ENCODE results near the gene MARCHF9.

Gene MARCHF9

GRCh38 chr12:57802607-57803006 is 47.7 kb downstream of the MARCHF9 start:
- no peak for DNase-seq

DNA sequence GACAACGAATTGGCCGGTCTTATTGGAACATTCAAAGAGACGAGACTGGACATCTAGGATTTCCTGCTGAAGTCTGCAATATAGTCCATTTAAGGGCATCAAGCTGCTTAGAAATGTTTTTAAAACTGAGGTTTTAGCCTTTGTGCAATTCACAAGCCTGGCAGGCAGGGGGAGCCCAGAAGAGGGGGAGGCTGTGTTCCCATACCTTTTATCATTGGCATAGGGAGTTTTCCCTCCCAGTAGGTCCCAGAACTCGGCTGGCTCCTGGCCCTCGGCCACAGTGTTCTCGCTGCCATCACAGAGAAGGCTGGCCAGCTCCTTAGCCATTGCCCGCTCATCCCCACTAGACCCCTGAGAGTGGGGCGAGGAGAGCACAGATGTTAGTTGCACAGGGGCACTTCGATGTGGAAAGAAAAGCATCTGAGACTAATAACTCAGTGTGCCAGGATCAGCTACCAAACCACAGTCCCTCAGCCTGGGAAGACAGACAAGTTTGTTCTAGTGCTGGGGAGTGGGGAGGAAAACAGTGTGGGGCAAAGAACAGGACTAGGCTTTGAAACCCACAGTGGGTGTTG is 48.5 kb downstream of the MARCHF9 start:
- DNase-seq: no peak

DNA sequence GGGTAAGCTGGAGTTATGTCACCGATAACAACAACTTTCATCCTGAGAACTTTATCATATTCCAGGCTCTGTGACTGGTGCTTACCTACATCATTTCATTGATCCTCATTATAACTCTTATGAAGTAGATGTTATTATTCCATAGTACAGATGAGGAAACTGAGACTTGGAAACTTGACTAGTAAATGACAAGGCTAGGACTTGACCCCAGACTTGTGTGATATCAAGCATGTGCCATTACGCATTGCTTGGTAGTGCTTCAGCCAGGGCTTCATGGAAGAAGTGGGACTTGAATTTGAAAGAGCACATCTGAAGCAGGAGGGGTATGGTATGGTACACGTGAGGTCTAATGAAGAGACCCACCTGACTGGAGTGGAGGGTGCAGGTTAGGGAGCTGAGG is 51.8 kb downstream of the MARCHF9 start:
- no peak for DNase-seq

DNA sequence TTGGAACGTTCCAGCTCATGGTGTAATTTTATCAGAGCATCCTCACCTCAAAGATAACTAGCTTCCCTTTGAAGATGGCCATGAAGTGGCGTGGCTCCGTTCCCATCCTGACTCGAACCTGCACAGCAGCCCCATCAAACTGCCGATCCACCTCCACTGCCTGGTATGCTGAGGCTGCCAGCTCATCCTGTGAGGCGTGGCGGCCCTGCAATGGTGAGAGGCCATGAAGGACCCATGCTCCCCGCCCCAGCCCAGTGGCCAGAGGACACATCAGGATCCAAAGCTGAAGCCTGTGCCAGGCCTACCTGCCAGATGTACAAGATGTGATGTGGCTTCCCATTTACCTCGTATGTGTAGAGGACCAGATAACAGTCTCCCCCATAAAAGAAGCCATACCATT is 52.4 kb downstream of the MARCHF9 start:
- DNase-seq: no peak

GRCh38 chr12:57808351-57808750 is 53.4 kb downstream of the MARCHF9 start:
- no peak for DNase-seq

DNA sequence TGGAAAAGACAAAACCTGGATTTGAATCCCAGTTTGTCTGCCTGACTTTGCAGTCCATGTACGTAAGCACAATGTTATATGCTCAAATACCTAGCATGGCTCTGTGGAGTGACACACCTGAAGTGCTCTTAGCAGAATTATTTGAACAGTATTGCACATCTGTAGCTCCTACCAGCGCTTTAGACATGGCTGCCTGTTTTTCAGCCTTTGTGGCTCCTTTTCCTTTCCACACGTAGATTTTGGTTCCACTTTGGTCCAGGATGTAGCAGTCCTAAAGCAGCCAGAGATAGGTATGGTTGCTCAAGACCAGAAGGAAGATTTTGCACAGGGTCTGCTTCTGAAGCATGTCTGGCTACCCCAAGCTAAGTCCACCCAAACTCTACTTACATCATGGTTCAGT is 54.5 kb downstream of the MARCHF9 start:
- no peak for DNase-seq

Measured in activated gamma-delta T cell (primary cell).